ENCODE data around the gene SCGB3A2.

Gene SCGB3A2, protein sequence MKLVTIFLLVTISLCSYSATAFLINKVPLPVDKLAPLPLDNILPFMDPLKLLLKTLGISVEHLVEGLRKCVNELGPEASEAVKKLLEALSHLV

GRCh38 chr5:147878066-147878759, at the start of gene SCGB3A2:
TSS of gene SCGB3A2 (plus strand) at chr5:147878711. CDS start at chr5:147878804, 93 bp downstream.
- FAIRE-seq, result no peak

- no peak for FAIRE-seq
These were observed 48.5 kb upstream of the SCGB3A2 start for GRCh38 chr5:147830035-147830434.

DNA sequence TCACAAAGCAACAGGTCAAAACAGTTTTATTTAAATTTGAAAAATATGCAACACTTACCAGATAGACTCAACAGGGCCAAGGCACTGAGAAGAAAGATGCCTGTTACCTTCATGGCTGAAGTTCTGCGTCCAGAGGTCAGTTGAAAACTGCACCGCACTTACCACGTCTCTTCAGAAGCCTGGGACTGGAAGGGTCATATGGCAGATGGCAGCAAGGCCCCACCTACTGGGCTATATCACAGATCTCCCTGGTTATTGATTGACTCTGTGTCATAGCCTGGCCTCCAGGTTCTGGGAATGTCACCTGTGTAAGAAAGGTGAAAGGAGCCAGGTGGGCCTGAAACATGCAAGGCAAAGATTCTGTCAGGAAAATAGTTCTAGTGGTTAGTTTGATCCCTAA, 47.0 kb upstream of the SCGB3A2 start, which contains the start of gene SPINK1:
TSS of gene SPINK1 (minus strand) at position 207 of the 400 bp plus-strand sequence. CDS start at position 113, 94 bp downstream.
- no peak for FAIRE-seq

DNA sequence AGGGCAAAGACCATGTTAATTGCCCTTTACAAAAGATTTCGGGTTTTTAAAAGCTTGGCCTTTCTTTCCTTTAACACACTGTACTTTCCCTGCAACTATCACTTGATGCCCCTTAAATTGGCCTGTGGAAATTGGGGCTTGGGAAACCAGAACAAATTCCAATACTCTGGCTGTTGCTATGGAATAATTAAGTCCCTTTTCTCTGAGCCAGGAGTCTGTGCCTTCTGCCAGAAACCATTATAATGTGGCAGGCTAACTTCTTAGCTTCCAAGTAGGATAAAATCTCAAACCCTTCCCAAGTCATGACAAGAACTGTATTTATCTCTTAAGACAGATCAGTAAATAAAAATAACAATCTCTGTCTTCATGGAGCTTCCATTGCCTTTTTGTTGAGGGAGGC, 46.0 kb upstream of the SCGB3A2 start:
- no peak for FAIRE-seq

DNA sequence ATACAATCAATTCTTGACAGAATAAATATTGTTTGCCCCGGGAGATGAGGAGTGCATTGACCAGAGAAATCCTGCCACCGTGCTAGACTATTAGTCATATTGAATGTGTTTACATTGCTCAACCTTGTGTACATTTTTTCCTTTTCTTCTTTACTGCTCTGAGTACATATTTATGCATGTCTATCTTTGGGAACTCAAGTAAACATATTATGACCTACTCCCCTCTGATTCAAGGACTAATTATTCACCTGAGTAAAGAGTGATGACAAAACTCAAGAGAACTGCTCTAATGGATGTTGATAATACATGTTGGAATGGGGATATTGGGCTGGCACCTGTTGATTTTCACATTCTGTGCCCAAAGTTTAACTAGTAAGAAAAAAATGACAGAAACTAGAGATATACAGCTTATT, 43.1 kb upstream of the SCGB3A2 start:
- no peak for FAIRE-seq

DNA sequence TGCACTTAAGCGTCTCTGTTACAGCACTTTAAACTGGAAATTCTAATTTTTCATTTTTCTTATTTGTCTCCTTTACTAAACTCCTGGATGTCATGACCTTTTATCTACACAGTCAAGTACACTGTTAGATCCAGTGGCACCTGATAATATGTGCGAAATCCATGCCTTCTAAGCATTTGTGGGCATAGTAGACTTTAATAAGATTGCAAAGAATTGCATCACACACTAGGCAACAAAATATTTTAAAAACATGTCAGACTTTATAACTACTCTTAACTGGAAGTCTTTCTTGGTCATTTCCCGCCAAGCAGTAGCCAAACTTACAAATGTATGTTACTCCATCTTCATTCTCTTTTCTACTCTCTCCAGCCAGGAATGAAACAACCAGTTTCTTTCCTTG, 42.1 kb upstream of the SCGB3A2 start:
- FAIRE-seq, result no peak

DNA sequence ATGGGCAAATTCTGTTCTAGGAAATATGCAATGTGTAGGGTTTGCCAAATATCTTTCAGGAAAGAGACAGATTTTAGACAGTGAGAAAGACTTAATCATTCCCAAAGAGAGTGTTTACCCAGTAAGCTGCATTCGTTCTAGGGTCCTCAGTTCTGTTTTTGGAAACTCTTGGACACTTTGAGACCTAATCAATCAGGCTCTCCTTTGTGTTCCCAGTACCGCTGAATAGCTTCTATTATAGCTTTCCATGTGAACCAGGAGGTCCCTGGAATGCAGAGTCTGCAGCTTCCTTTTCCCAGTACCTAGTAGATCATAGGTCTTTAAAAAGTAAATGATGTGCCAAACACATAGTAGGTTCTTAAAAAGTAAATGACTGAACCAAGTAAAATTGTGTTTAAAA, 35.6 kb upstream of the SCGB3A2 start:
- no peak for FAIRE-seq

- FAIRE-seq, result no peak
These were observed 33.7 kb upstream of the SCGB3A2 start for GRCh38 chr5:147844846-147845245.

DNA sequence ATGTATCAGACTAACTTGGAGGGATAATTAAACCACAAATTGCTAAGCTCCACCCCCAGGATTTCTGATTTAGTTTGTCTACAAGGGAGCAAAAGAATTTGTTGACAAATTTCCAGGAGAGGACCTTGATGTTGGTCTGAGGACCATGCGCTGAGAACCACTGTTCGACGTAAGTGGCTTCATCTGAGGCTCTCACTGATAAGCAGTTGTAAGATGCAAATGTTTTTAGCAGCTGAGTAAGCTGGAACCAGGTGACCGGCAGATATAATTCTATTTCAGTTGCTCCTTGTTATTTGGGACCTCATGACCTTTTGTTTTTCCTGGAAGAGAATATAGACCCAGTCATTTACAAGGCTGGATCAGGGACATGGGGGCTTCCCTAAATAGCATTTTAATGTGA, 32.9 kb upstream of the SCGB3A2 start:
- no peak for FAIRE-seq

DNA sequence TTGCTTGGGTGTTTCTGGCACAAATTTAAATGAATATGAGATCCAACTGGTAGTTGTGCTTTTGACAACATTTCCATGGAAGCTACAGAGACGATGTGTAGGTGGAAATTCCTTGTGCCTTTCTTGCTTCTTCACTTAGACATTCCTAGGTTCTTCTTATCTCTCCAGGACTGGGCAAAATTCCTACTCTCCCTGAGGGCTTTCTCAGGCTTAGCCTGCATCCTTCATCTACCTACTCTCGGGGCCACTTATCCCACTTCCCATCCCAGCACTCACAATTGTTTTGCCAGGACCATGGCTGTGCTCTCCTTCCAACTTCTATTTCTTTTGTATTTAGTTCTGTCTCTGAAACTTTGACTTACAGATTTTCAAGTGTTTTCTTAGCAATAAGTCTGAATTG, 29.3 kb upstream of the SCGB3A2 start:
- FAIRE-seq, result no peak

DNA sequence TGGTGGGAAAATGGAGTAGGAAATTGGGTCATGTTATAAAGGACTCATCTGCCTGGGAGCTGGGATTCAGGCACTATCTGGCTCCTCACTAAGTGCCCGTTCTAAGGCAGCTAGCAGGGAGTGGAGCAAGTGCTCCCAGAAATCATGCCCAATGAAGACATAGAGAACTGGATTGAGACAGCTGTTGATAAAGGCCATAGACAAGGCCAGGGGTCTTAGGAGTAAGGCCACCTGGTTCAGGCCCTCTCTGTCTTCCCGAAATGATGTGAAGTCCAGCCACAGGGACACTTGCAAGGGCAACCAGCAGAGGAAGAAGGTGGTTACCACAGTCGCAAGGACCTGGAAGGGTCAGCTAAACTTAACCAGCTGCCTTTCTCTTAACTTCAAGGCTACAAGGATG, 26.9 kb upstream of the SCGB3A2 start:
- no peak for FAIRE-seq

GRCh38 chr5:147852365-147852764, 26.1 kb upstream of the SCGB3A2 start:
- no peak for FAIRE-seq

- no peak for FAIRE-seq
These were observed 25.0 kb upstream of the SCGB3A2 start for GRCh38 chr5:147853372-147853987.

DNA sequence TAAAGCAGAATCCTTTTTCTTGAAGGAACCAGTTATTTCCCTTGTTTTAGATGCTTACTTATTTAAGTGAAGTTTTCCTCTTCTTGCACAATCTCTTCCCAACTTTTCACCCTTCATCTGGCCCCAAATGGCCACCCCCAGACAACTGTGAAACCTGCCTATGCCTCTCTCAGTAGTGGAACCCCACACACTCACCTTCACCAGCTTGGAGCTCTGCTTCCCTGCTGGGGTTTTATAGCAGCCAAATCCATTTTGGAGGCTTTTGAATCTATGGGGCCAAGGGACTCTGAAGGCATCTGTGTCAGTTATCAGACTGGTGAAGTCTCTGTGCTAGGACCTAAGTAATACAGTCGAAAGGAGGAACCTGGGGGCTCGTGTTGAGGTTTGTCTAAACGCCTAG, 24.2 kb upstream of the SCGB3A2 start:
- FAIRE-seq, result no peak

GRCh38 chr5:147854894-147855773, 23.4 kb upstream of the SCGB3A2 start:
- FAIRE-seq, result no peak

DNA sequence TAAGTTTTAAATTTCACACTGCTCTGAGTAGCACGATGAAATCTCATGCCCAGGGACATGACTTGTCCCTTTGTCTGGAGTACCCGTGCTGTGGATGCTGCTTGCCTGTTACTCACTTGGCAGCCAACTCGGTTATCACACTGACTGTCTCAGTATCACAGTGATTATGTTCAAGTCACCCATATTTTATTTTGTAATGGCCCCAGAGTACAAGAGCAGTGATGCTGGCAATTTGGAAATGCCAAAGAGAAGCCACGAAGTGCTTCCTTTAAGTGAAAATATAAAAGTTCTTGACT, 22.8 kb upstream of the SCGB3A2 start:
- FAIRE-seq, result no peak

- FAIRE-seq, result no peak
These were observed 21.7 kb upstream of the SCGB3A2 start for GRCh38 chr5:147856801-147857200.

DNA sequence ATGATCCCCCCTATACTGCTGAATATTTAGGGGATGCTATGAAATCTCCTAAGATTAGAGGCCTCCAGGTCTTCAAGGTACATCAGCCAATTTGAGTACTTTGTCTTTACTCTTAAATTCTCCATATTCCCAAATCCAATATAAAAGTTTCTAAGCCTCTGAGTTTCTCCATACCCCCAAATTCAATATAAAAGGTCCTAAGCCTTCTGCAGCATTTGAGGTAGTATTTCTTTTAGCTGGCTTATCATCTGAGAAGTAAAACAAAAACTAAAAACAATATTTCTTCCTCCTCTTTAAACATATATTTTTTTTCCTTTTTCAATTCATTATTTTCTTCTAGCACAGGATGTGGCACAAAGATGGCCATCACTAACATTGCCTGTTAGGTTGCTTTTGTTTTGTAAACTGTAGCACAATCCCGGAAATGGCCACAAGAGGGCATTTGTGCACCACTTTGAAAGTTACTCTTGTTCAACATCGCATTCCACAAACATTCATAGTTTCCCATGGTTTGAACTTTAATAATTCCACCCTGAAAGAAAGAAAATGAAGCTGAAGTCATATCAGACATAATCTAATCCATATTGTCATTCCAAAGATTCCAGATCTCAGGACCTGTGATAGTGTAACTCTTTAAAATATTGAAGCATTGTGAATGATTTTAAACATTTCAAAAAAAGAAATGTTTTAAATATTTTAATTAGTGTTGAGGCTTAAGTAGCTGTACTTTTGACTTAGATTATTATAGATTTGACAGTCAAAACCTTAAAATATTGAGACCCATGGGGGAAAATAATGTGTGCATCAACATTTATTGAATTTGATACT, 21.0 kb upstream of the SCGB3A2 start:
- FAIRE-seq, result peak; percentile 75

- no peak for FAIRE-seq
These were observed 19.9 kb upstream of the SCGB3A2 start for GRCh38 chr5:147858565-147858964.

DNA sequence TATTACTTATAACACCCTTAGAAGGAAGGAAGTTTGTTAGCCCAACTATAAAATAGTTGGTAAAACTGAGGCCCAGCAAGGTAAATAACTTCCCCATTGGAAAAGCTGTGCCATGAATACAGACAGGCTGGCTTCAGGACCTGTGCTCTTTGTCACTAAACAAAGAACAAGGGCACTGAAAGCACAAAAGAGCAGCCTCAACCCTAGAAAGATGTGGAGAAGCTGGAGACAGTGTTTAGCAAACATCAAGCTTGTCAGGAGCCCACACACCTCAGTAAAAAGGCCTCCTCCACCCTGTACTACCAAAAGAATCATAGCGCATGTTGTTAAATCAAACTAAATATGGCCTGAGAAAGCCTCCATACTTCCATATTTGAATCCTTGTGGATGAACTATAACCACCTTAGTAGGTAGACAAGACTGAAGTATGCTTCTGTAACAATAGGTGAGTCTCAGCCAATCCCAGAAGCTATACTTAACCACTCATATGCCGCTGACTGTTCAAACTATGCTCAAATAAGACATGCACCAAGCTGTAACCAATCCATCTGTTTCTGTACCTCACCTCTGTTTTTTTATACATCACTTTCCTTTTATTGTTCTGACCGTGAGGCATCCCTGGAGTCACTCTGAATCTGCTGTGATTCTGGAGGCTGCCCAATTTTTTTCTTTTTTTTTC, 18.4 kb upstream of the SCGB3A2 start:
- FAIRE-seq, result no peak

DNA sequence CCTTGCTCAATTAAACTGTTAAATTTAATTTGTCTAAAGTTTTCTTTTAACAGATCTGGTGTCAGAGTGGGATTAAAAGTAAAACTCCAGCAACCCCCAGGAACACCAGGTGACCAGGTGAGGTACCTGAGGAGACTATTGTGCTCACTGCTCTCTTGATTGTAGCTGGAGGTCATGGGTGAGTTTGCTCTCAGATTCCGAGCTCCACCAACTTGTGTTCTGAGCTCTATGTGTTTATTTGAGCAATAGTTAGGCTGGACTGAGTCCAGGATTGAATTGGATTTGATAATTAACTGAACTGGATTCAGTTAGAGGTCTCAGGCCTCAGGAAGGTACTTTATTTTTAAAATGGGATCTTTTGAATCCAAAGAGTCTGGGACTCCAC, 17.9 kb upstream of the SCGB3A2 start:
- no peak for FAIRE-seq

DNA sequence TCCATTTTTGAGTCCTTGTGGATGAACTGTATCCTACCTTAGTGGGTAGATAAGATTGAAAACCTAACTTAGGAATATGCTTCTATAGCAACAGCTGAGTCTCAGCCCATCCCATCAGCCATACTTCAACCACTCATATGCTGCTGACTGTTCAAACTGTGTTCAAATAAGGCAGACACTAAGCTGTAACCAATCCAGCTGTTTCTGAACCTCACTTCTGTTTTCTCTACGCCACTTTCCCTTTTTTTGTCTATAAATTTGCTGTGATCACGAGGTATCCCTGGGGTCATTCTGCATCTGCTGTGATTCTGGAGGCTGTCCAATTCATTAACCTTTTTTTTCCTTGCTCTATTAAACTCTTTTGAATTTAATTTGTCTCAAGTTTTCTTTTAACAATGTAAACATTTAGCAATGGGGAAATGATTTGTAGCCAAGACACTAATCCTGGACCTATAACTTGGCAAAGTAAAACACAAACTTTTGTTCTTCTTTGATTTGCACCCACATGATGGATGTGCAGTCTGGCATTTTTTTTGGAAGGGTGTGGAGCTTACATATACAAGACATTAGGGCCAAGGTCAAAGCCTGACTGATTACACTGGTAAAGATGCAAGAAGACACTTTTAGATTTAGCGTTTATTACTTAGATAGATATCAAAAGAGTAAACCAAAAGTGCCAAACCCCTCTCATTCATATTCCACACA, 14.9 kb upstream of the SCGB3A2 start:
- FAIRE-seq, result no peak

Data from G401.6 (cell line).